Mesenchymal stem cell (in vitro differentiated cells and primary cell): ENCODE results near the gene DHX58.

Source experiments
- DNase-seq: peaks from one replicate; pipeline ENCODE4 v3.0.0-alpha.2; 2013
- H2AFZ ChIP-seq: one replicate; pipeline ENCODE4 v1.6.1; 2013; ENCODE audit warnings: low read depth, mild to moderate bottlenecking, control low read depth, inconsistent platforms, low read length, moderate library complexity
- H2AK5ac ChIP-seq: 2 replicates; pipeline ENCODE4 v1.6.1; 2013; ENCODE audit warnings: low read length, moderate library complexity, mild to moderate bottlenecking, inconsistent platforms; ENCODE audit not compliant: severe bottlenecking
- H2BK120ac ChIP-seq: one replicate; pipeline ENCODE4 v1.6.1; 2013; ENCODE audit warnings: low read depth, mild to moderate bottlenecking, inconsistent platforms, low read length, moderate library complexity
- H2BK12ac ChIP-seq, 2 experiments: one replicate each; pipeline ENCODE4 v1.6.1; 2013; ENCODE audit warnings: inconsistent platforms in 2 of 2, low read length in 2 of 2, mild to moderate bottlenecking in 2 of 2, moderate library complexity in 2 of 2, control low read depth in 1 of 2
- H2BK15ac ChIP-seq: one replicate; pipeline ENCODE4 v1.6.1; 2013; ENCODE audit warnings: mild to moderate bottlenecking, low read depth, inconsistent platforms; ENCODE audit not compliant: poor library complexity, severe bottlenecking
- H2BK5ac ChIP-seq: 2 replicates; pipeline ENCODE4 v1.6.1; 2013; ENCODE audit warnings: low read depth, mild to moderate bottlenecking, low read length, control low read depth, inconsistent platforms; ENCODE audit not compliant: poor library complexity, severe bottlenecking
- H3K14ac ChIP-seq, 2 experiments: one replicate each; pipeline ENCODE4 v1.6.1; 2013; ENCODE audit warnings: inconsistent platforms in 2 of 2, low read length in 2 of 2, control low read depth in 1 of 2, mild to moderate bottlenecking in 1 of 2, moderate library complexity in 1 of 2
- H3K18ac ChIP-seq, 2 experiments: one replicate each; pipeline ENCODE4 v1.6.1; 2013; ENCODE audit warnings: inconsistent platforms in 2 of 2, low read length in 2 of 2, control low read depth in 1 of 2, low read depth in 1 of 2, mild to moderate bottlenecking in 1 of 2
- H3K23ac ChIP-seq, 2 experiments: one replicate each; pipeline ENCODE4 v1.6.1; 2013; ENCODE audit warnings: inconsistent platforms in 2 of 2, low read length in 2 of 2, mild to moderate bottlenecking in 2 of 2, moderate library complexity in 2 of 2, control low read depth in 1 of 2
- H3K27ac ChIP-seq: 2 replicates; pipeline ENCODE4 v1.5.1; 2013; ENCODE audit warnings: mild to moderate bottlenecking, moderate library complexity, low read length, control low read depth, inconsistent platforms; ENCODE audit not compliant: poor library complexity, severe bottlenecking
- H3K27me3 ChIP-seq, 2 experiments: 2 replicates each; pipeline versions ENCODE4 v1.6.1 to v1.7.0; 2013; ENCODE audit warnings: low read length in 2 of 2, mild to moderate bottlenecking in 2 of 2, moderate library complexity in 2 of 2, control low read depth in 1 of 2, inconsistent platforms in 1 of 2; ENCODE audit not compliant: control insufficient read depth in 1 of 2, insufficient read depth in 1 of 2
- H3K36me3 ChIP-seq, 2 experiments: 2 replicates each; pipeline versions ENCODE4 v1.6.1 to v1.7.0; 2013; ENCODE audit warnings: low read length in 2 of 2, control low read depth in 1 of 2, inconsistent platforms in 1 of 2, low read depth in 1 of 2, mild to moderate bottlenecking in 1 of 2; ENCODE audit not compliant: insufficient read depth in 2 of 2, control insufficient read depth in 1 of 2
- H3K4ac ChIP-seq, 2 experiments: one replicate each; pipeline ENCODE4 v1.6.1; 2013; ENCODE audit warnings: inconsistent platforms in 2 of 2, low read length in 2 of 2, mild to moderate bottlenecking in 2 of 2, moderate library complexity in 2 of 2, control low read depth in 1 of 2, low read depth in 1 of 2
- H3K4me1 ChIP-seq: 2 replicates; pipeline ENCODE4 v1.6.1; 2013; ENCODE audit warnings: low read depth, low read length, control low read depth; ENCODE audit not compliant: control insufficient read depth, insufficient read depth
- H3K4me2 ChIP-seq: 2 replicates; pipeline ENCODE4 v1.6.1; 2013; ENCODE audit warnings: low read length, mild to moderate bottlenecking, inconsistent platforms; ENCODE audit not compliant: poor library complexity, severe bottlenecking
- H3K4me3 ChIP-seq, 2 experiments: 2 replicates each; pipeline versions ENCODE4 v1.5.1 to v1.7.0; 2013; ENCODE audit warnings: low read length in 2 of 2, mild to moderate bottlenecking in 2 of 2, control low read depth in 1 of 2, low read depth in 1 of 2; ENCODE audit not compliant: insufficient read depth in 1 of 2
- H3K79me1 ChIP-seq: replicated peaks from 2 replicates; pipeline ENCODE4 v1.6.1; 2013; ENCODE audit warnings: mild to moderate bottlenecking, control low read depth, low read length, inconsistent platforms; ENCODE audit not compliant: poor library complexity, severe bottlenecking
- H3K9ac ChIP-seq: 2 replicates; pipeline ENCODE4 v1.7.0; 2013; ENCODE audit warnings: mild to moderate bottlenecking, low read length, moderate library complexity
- H3K9me3 ChIP-seq: 2 replicates; pipeline ENCODE4 v1.7.0; 2013; ENCODE audit warnings: mild to moderate bottlenecking, low read length; ENCODE audit not compliant: control insufficient read depth
- H4K8ac ChIP-seq: one replicate; pipeline ENCODE4 v1.6.1; 2013; ENCODE audit warnings: inconsistent platforms, mild to moderate bottlenecking, low read length, moderate library complexity
- H4K91ac ChIP-seq: one replicate; pipeline ENCODE4 v1.6.1; 2013; ENCODE audit warnings: mild to moderate bottlenecking, low read length, inconsistent platforms
- WGBS: methylation state at CpG from one replicate; pipeline ENCODE4 v1.1.7; 2013; ENCODE audit warnings: mixed read lengths; 5-methylcytosine and 5-hydroxymethylcytosine counted together

DHX58 gene

GRCh38 chr17:42116705-42117396, 4.3 kb upstream of the DHX58 start:
- Histone ChIP-seq H3K4me3 (no peak overlapping the region), H3K9me3 (no peaks in the 10 kb centered on the region), H3K9ac (no peak overlapping the region), H3K14ac (no peak overlapping the region), H2BK15ac (no peak overlapping the region), H3K4me2 (no peak overlapping the region), H4K91ac (no peak overlapping the region), H2BK12ac (no peak overlapping the region), H3K23ac (no peak overlapping the region), H3K4me1 (peaks cover 13% of the 10 kb centered on the region), H2BK5ac (no peak overlapping the region), H3K4ac (no peak overlapping the region), H2AK5ac (no peak overlapping the region), H3K27ac (no peak overlapping the region), H3K18ac (no peak overlapping the region), H3K36me3 (peaks cover 42 to 67% of the 10 kb centered on the region in 2 experiments), H3K79me1 (peaks cover 9% of the 10 kb centered on the region), H4K8ac (no peak overlapping the region), H2BK120ac (no peak overlapping the region), H3K27me3 (no peaks in the 10 kb centered on the region), H2AFZ (no peak overlapping the region)
- DNase-seq = peak; percentile 83
- 60% methylated on average over 18 of the region's 18 CpGs for WGBS

GRCh38 chr17:42114118-42114517, 1.6 kb upstream of the DHX58 start:
- no peak for DNase-seq
- H3K23ac ChIP-seq = no peak overlapping the region
- H3K18ac ChIP-seq = no peak overlapping the region
- no peak overlapping the region for H2AFZ ChIP-seq
- no peak overlapping the region for H2BK12ac ChIP-seq
- H3K27ac ChIP-seq = no peak overlapping the region
- no peak overlapping the region for H2BK120ac ChIP-seq
- no peaks in the 10 kb centered on the region for H3K9me3 ChIP-seq
- no peaks in the 10 kb centered on the region for H3K27me3 ChIP-seq
- H3K4me3 ChIP-seq = no peak overlapping the region
- no peak overlapping the region for H3K14ac ChIP-seq
- peaks cover 9% of the 10 kb centered on the region for H3K4me1 ChIP-seq
- H3K4ac ChIP-seq = no peak overlapping the region
- peaks cover under 1% of the 10 kb centered on the region for H3K79me1 ChIP-seq
- peak overlapping the region; percentile 1 for H2BK15ac ChIP-seq
- no peak overlapping the region for H2BK5ac ChIP-seq
- H4K8ac ChIP-seq = no peak overlapping the region
- peaks cover 46 to 59% of the 10 kb centered on the region in 2 experiments for H3K36me3 ChIP-seq
- no peak overlapping the region for H3K4me2 ChIP-seq
- H4K91ac ChIP-seq = no peak overlapping the region
- WGBS = 90% methylated on average over 3 of the region's 9 CpGs
- no peak overlapping the region for H2AK5ac ChIP-seq
- H3K9ac ChIP-seq = no peak overlapping the region

GRCh38 chr17:42113293-42114069, 967 bp upstream of the DHX58 start:
- H2BK120ac ChIP-seq = no peak overlapping the region
- no peak overlapping the region for H3K27ac ChIP-seq
- H3K79me1 ChIP-seq = no peaks in the 10 kb centered on the region
- H3K4me2 ChIP-seq = no peak overlapping the region
- peak overlapping the region; percentile 37 for H2BK15ac ChIP-seq
- no peak overlapping the region for H2AK5ac ChIP-seq
- H2BK5ac ChIP-seq = no peak overlapping the region
- H3K9ac ChIP-seq = peak overlapping the region; percentile 99
- no peak for DNase-seq
- H2AFZ ChIP-seq = no peak overlapping the region
- peaks cover 10% of the 10 kb centered on the region for H3K4me1 ChIP-seq
- H3K4me3 ChIP-seq = peak overlapping the region in 1 of 2 experiments; percentile 92
- 95% methylated on average over 28 of the region's 28 CpGs for WGBS
- no peaks in the 10 kb centered on the region for H3K27me3 ChIP-seq
- no peak overlapping the region for H3K4ac ChIP-seq
- H4K91ac ChIP-seq = peak overlapping the region; percentile 16
- no peak overlapping the region for H3K14ac ChIP-seq
- H3K9me3 ChIP-seq = no peaks in the 10 kb centered on the region
- no peak overlapping the region for H4K8ac ChIP-seq
- peak overlapping the region in 1 of 2 experiments; percentile 10 for H2BK12ac ChIP-seq
- peaks cover 46 to 56% of the 10 kb centered on the region in 2 experiments for H3K36me3 ChIP-seq
- H3K23ac ChIP-seq = no peak overlapping the region
- no peak overlapping the region for H3K18ac ChIP-seq

GRCh38 chr17:42111871-42112551, 503 bp downstream of the DHX58 start:
- Histone ChIP-seq H3K27me3 (no peaks in the 10 kb centered on the region), H3K18ac (peak overlapping the region in 1 of 2 experiments; percentile 28), H3K9me3 (no peaks in the 10 kb centered on the region), H3K9ac (peak overlapping the region; percentile 99), H3K36me3 (peaks cover 38 to 42% of the 10 kb centered on the region in 2 experiments), H3K4me3 (peak overlapping the region in 1 of 2 experiments; percentile 92), H4K8ac (peak overlapping the region; percentile 79), H2BK120ac (peak overlapping the region; percentile 42), H2AK5ac (no peak overlapping the region), H3K27ac (no peak overlapping the region), H3K23ac (no peak overlapping the region), H2BK12ac (peak overlapping the region in 1 of 2 experiments; percentile 10), H3K79me1 (no peaks in the 10 kb centered on the region), H2BK5ac (no peak overlapping the region), H3K4me2 (no peak overlapping the region), H2BK15ac (no peak overlapping the region), H3K4ac (peak overlapping the region; percentile 22 to 66), H2AFZ (peak overlapping the region; percentile 3), H3K14ac (no peak overlapping the region), H3K4me1 (peaks cover 21% of the 10 kb centered on the region), H4K91ac (peak overlapping the region; percentile 85)
- WGBS = 81% methylated on average over 11 of the region's 12 CpGs
- DNase-seq = peak; percentile 27
